Bronchial epithelial cell (primary cell): ENCODE results near the gene C6orf136. TPM values are rescaled to one million over a fixed set of nuclear protein-coding genes. Genes with fewer than 3 reads are reported as not detected.

Experiments used
- DNase-seq: peaks from one replicate; pipeline ENCODE4 v3.0.0-alpha.2; 2010; ENCODE audit warnings: low read depth
- FAIRE-seq: peaks from 2 replicates; lab custom pipeline; 2011; peaks lifted over from hg19 to GRCh38; lab: Jason Lieb, UNC
- H3K27me3 ChIP-seq: 2 replicates; pipeline ENCODE4 v1.5.1; 2011; ENCODE audit warnings: low read length; ENCODE audit not compliant: control insufficient read depth, insufficient read depth
- H3K36me3 ChIP-seq: 2 replicates; pipeline ENCODE4 v1.5.1; 2011; ENCODE audit warnings: low read length; ENCODE audit not compliant: control insufficient read depth, insufficient read depth
- H3K4me3 ChIP-seq: 2 replicates; pipeline ENCODE4 v1.5.1; 2011; ENCODE audit warnings: mild to moderate bottlenecking, low read depth, low read length, control low read depth
- total RNA-seq: library from RNA; depleted of rRNA; stranded (reverse); fragments of >200 nt; gene quantifications from 2 replicates; pipeline ENCODE4 v1.2.1, GENCODE V29; 2014
- TF ChIP-seq, protein P1 (sequence below): IDR thresholded peaks from 2 replicates; pipeline ENCODE4 v1.5.1; 2011; ENCODE audit warnings: mild to moderate bottlenecking, moderate library complexity, low read length, control low read depth, inconsistent platforms; ENCODE audit not compliant: insufficient read depth, severe bottlenecking

C6orf136 gene
- total RNA-seq, 1 donor from 2014 or later: 1.8 TPM

DNA sequence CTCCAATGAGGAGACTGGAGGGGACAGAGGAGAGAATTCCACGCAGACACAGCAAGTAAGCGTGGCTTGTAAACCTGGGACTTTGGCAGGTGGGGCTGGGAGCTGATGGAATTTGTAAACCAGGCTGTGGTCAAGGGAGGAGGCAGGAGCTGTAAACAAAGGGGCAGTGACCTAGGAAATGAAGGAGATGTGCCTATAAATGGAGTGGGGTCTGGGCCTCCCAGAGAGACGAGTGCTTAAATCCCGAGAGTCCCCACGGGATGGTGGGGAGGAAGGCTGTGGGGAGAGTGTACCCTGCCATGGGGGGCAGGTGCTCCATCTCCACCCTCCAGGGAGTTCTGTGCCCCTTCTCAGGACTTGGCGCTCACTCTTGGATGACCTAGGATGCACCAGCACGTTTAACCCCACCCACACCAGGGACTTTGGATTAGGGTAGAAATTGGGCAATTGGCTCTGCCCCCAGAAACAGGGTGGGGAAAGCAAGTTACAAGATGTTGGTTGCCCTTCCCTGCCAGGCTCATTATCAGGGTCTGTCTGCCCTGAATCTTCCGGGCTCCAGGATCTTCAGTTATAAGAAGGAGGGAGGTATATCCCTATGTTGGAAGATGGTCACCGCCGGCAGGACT is 29.8 kb downstream of the C6orf136 start:
- TF ChIP-seq, protein P1, sequence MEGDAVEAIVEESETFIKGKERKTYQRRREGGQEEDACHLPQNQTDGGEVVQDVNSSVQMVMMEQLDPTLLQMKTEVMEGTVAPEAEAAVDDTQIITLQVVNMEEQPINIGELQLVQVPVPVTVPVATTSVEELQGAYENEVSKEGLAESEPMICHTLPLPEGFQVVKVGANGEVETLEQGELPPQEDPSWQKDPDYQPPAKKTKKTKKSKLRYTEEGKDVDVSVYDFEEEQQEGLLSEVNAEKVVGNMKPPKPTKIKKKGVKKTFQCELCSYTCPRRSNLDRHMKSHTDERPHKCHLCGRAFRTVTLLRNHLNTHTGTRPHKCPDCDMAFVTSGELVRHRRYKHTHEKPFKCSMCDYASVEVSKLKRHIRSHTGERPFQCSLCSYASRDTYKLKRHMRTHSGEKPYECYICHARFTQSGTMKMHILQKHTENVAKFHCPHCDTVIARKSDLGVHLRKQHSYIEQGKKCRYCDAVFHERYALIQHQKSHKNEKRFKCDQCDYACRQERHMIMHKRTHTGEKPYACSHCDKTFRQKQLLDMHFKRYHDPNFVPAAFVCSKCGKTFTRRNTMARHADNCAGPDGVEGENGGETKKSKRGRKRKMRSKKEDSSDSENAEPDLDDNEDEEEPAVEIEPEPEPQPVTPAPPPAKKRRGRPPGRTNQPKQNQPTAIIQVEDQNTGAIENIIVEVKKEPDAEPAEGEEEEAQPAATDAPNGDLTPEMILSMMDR: no peak
- FAIRE-seq (no peak), DNase-seq (no peak)
- Histone ChIP-seq H3K4me3 (no peak overlapping the region), H3K36me3 (peaks cover 17% of the 10 kb centered on the region), H3K27me3 (no peaks in the 10 kb centered on the region)

DNA sequence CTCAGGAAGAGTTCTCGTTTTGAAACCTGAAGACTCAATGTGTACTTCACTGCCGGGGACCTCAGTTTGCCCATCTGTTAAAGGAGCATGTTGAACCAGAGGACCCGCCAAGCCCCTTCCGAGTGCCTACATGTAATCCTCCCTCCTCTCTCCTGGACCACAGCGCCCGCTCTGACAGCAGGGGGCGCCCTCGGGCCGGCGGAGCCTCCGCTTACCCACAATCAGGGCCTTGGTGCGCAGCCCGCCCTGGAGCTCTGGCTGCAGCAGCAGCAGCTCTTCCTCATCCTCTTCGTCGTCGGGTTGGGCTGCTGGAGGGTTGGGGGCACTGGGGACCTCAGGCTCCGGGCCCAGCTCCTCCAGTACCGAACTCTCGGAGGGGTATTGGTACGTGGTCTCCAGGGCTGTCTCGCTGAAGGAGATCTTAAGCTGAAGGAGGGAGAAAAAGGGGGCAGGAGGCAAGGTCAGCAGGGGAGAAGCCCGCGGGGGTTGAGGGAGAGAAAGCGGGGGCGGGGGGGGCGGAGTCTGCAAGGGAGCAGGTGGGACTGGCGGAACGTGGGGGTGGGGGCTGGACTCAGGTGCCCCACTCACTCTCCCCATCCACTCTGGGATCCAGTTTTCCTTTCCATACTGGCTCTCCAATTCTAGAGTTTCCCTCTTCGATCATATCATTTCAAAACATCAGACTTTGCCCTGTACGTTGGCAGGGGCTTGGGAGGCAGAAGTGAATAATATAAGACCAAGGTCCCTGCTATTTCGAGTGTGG is 32.2 kb downstream of the C6orf136 start:
- Histone ChIP-seq H3K36me3 (peaks cover 19% of the 10 kb centered on the region), H3K27me3 (no peaks in the 10 kb centered on the region), H3K4me3 (no peak overlapping the region)
- DNase-seq (peak; percentile 54), FAIRE-seq (no peak)
- TF ChIP-seq, protein P1: peak; percentile 97

DNA sequence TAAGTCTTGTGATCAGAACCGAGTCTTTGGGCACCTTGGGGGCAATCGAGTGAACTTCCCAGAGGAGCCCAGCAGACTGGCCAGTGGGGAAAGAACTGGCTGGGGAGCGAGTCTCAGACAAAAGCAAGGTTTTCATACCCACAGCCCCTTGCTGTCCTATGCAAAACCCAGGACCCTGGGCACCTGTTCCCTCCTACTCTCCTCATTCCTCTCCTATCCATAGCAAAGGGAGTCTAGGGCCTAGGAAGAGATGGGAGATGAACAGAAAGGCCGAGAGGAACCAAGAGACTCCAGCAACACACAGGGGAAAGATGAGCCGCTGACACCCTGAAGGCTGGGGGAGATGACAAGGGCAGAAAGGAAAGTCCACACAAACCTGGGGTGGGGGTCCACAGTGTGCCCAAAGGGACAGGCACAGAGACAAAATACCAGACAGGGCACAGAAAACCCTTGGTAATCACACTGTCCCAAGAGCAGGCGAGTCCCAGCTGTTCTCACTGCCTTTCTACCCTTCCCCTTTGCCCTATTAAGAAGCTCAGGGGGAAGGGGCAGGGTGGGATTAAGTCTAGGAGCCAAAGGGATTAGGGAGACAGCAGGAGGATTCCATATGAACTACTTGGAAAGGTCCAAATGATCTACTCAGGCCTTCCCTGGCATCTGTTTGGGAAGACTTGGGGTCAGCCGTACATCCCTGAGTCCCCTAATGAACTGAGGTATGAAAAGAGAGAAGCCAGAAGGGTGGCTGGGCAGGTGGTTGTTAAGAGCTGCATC is 33.0 kb downstream of the C6orf136 start:
- FAIRE-seq: no peak
- TF ChIP-seq, protein P1: no peak
- DNase-seq: no peak
- no peaks in the 10 kb centered on the region for H3K27me3 ChIP-seq
- peaks cover 20% of the 10 kb centered on the region for H3K36me3 ChIP-seq
- H3K4me3 ChIP-seq: no peak overlapping the region

DNA sequence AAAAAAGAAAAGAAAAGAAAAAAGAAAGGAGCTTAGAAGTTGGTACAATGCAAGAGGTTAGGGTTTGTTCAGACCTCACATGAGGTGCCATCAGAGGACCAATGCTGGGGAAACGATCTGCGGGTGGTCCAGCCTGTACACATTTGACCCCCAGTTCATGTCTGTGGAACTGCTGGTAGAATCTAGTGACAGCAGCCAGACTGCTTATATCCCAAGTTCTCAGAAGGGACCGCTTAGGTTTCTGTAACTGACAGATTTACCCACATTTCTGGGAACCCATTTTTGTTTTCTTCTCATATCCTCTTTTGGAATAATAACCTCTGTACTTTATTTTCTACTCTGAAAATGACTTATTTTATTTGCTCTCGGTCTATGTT is 34.8 kb downstream of the C6orf136 start:
- DNase-seq (no peak), FAIRE-seq (no peak)
- Histone ChIP-seq H3K27me3 (no peaks in the 10 kb centered on the region), H3K4me3 (no peak overlapping the region), H3K36me3 (peaks cover 16% of the 10 kb centered on the region)
- TF ChIP-seq, protein P1: no peak

DNA sequence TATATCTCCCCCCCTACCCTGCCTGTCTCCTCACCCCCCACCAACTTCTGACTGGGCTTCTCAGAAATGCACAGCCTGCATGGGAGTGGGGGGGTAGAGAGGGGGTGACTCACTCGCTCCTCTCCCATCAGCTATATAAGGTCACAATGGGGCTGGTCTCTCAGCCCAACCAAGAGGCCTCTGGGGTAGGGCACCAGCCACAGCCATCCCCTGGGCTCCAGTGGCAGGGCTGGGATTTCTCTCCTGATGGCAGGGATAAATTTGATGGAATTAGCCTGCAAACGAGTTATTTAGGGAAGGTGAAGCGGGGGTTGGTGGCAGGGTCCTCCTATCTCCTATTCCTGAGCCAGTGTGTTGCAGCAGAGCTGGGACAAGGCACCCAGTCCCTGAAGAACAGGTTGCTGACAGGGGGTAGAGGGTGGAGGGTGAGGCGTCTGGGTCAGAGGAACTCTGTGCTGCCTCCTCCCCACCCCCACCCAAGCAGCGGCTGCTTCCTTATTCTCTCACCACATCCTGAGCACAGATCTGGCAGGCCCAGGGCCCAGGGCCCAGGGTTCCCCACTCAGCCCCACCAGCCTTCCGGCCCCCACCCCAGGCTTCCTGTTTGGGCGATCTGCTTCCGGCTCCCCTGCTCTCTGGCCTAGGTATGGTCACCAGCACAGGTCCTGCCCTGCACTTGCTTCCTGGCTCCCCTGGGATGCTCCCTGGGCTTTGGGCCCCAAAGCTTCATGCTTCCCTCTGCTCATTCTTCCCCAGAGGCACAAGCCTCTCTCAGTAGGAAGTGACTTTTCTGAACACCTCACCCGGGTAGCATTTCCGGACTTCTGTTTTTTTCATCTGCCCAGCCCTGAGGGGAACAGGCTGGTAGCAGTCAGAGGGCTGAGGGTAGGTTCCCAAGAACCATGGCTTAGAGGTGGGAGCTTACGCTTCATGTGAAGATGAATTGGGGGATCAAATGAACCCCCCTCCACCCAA is 35.5 kb downstream of the C6orf136 start:
- TF ChIP-seq, protein P1: no peak
- H3K27me3 ChIP-seq: no peaks in the 10 kb centered on the region
- H3K4me3 ChIP-seq: peak overlapping the region; percentile 76
- FAIRE-seq (no peak), DNase-seq (peak; percentile 86)
- peaks cover 11% of the 10 kb centered on the region for H3K36me3 ChIP-seq
